ENCODE measurements around the gene DUSP3.
A peak's percentile ranks its signal among the peaks of the same experiment; 100 is the strongest.

The DUSP3 gene

GRCh38 chr17:43767053-43767712, 11.6 kb downstream of the DUSP3 start:
- H3K4me3 ChIP-seq (ENCODE audit: low read length) = no peak overlapping the region
- peaks cover 13% of the 10 kb centered on the region for H3K36me3 ChIP-seq (ENCODE audit: control insufficient read depth, low read depth, low read length)
- H3K4me1 ChIP-seq (ENCODE audit: control insufficient read depth, low read depth, low read length) = no peaks in the 10 kb centered on the region
- no peaks in the 10 kb centered on the region for H3K27me3 ChIP-seq (ENCODE audit: control insufficient read depth, insufficient read depth, low read length)
- no peaks in the 10 kb centered on the region for H3K9me3 ChIP-seq (ENCODE audit: control insufficient read depth, low read depth, low read length)
- H3K9ac ChIP-seq (ENCODE audit: low read length) = no peak overlapping the region
- H3K27ac ChIP-seq (ENCODE audit: low read length) = no peak overlapping the region

DNA sequence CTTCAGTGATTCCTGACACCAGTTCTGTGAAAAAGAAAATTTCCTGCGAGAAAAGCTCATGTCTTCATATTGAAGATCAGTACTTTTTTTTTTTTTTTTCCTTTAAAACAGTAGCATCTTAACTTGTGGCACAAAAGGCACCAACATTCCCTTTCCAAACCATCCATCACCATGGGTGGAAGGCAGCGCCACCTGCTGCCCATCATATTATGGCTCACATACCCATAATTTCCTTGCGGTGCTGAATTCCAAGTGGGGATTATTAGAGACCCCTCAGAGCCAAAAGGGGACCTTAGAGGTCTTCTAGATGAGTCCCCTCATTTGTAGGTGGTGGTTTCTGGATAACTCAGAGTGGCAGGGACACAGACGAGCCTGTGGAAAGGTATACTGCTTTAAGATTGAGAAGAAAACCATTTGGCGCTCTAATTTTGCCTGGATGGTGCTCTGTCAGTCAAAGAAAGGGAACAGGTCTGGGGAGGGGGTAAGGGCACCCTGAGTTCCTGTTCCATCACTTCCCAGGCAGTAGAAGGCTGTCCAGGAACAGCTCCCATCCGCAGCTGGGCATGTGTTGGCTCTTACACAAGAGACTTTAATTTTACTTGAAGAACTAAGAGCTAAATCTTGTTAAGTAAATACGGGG, 12.2 kb downstream of the DUSP3 start:
- H3K27me3 ChIP-seq (ENCODE audit: control insufficient read depth, insufficient read depth, low read length) = no peaks in the 10 kb centered on the region
- H3K9ac ChIP-seq (ENCODE audit: low read length) = no peak overlapping the region
- H3K9me3 ChIP-seq (ENCODE audit: control insufficient read depth, low read depth, low read length) = no peaks in the 10 kb centered on the region
- H3K4me3 ChIP-seq (ENCODE audit: low read length) = no peak overlapping the region
- peaks cover 13% of the 10 kb centered on the region for H3K36me3 ChIP-seq (ENCODE audit: control insufficient read depth, low read depth, low read length)
- H3K27ac ChIP-seq (ENCODE audit: low read length) = no peak overlapping the region
- H3K4me1 ChIP-seq (ENCODE audit: control insufficient read depth, low read depth, low read length) = no peaks in the 10 kb centered on the region

GRCh38 chr17:43760254-43760852, 18.4 kb downstream of the DUSP3 start:
- no peaks in the 10 kb centered on the region for H3K9me3 ChIP-seq (ENCODE audit: control insufficient read depth, low read depth, low read length)
- peak overlapping the region; percentile 46 for H3K27ac ChIP-seq (ENCODE audit: low read length)
- no peaks in the 10 kb centered on the region for H3K36me3 ChIP-seq (ENCODE audit: control insufficient read depth, low read depth, low read length)
- no peak overlapping the region for H3K4me3 ChIP-seq (ENCODE audit: low read length)
- H3K4me1 ChIP-seq (ENCODE audit: control insufficient read depth, low read depth, low read length) = peaks cover 11% of the 10 kb centered on the region
- no peak overlapping the region for H3K9ac ChIP-seq (ENCODE audit: low read length)
- H3K27me3 ChIP-seq (ENCODE audit: control insufficient read depth, insufficient read depth, low read length) = no peaks in the 10 kb centered on the region

DNA sequence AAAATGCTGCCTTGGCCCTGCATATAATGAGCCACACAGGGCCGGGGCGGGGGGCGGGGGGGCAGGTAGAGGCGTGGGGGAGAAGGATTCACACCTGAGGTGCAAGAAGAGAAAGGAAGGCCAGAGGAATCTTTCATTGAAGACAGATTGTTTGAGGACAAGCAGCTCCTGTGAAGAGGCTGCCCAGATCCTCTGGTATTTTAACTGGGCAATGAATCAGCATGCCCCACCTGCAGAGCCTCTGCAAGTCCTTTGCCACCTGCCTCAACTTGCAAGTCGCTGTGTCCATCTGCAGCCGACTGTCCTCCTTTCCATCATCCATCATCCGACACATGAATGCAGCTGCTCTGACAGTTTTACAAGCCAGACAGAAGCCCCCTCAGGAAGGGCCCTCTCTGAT, 18.9 kb downstream of the DUSP3 start:
- Histone ChIP-seq H3K27ac (ENCODE audit: low read length) (no peak overlapping the region), H3K4me3 (ENCODE audit: low read length) (no peak overlapping the region), H3K9ac (ENCODE audit: low read length) (no peak overlapping the region), H3K36me3 (ENCODE audit: control insufficient read depth, low read depth, low read length) (no peaks in the 10 kb centered on the region), H3K4me1 (ENCODE audit: control insufficient read depth, low read depth, low read length) (peaks cover 11% of the 10 kb centered on the region), H3K9me3 (ENCODE audit: control insufficient read depth, low read depth, low read length) (no peaks in the 10 kb centered on the region), H3K27me3 (ENCODE audit: control insufficient read depth, insufficient read depth, low read length) (no peaks in the 10 kb centered on the region)

DNA sequence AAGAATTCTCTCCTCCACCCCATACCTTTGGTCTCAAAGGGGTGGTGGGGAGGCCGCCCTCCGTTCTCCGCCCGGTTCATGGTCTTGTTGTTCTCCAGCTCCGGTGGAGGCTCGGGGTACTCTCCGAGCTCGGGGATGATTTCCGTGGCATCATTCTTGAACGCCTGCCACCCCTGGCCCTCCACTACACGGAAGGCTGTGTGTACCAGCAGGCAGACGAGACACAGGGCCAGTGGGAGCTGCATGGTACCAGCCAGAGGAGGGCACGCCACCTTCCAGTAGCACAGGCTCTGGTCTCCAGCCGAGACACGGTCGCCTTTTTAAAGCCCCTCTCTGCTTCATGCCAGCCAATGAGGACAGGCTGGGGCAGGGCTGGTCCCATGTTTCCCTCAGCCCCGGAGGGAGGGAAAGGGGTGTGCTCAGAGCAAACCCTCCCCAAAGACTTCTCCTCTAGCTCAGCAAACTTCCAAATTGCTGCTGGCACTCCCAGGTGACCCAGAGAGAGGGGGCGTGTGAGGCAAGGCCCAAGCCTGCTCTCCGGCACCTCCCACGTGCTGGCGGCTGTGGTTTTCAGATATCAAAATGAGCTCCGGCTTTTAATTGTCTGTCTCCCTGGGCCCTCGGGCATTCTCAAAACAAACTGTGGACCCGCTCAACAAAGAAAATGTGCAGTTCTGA, 20.1 kb downstream of the DUSP3 start, which contains the start of gene SOST:
Gene SOST, minus strand, starts transcription at position 295 of the 678 bp plus-strand sequence. Its CDS starts 50 bp downstream, at position 245.
- Histone ChIP-seq H3K27ac (ENCODE audit: low read length) (no peak within 1 kb of the TSS), H3K4me3 (ENCODE audit: low read length) (no peak within 1 kb of the TSS), H3K27me3 (ENCODE audit: control insufficient read depth, insufficient read depth, low read length) (no peaks in the 10 kb centered on the region), H3K9ac (ENCODE audit: low read length) (no peak within 1 kb of the TSS), H3K4me1 (ENCODE audit: control insufficient read depth, low read depth, low read length) (peaks cover 11% of the 10 kb centered on the region), H3K9me3 (ENCODE audit: control insufficient read depth, low read depth, low read length) (no peaks in the 10 kb centered on the region), H3K36me3 (ENCODE audit: control insufficient read depth, low read depth, low read length) (no peaks in the 10 kb centered on the region)

GRCh38 chr17:43758086-43758485, 20.7 kb downstream of the DUSP3 start:
- Histone ChIP-seq H3K9me3 (ENCODE audit: control insufficient read depth, low read depth, low read length) (no peaks in the 10 kb centered on the region), H3K9ac (ENCODE audit: low read length) (no peak overlapping the region), H3K36me3 (ENCODE audit: control insufficient read depth, low read depth, low read length) (no peaks in the 10 kb centered on the region), H3K4me3 (ENCODE audit: low read length) (no peak overlapping the region), H3K27ac (ENCODE audit: low read length) (no peak overlapping the region), H3K27me3 (ENCODE audit: control insufficient read depth, insufficient read depth, low read length) (no peaks in the 10 kb centered on the region), H3K4me1 (ENCODE audit: control insufficient read depth, low read depth, low read length) (peaks cover 11% of the 10 kb centered on the region)

- H3K27me3 ChIP-seq (ENCODE audit: control insufficient read depth, insufficient read depth, low read length) = no peaks in the 10 kb centered on the region
- H3K4me3 ChIP-seq (ENCODE audit: low read length) = no peak overlapping the region
- no peak overlapping the region for H3K27ac ChIP-seq (ENCODE audit: low read length)
- H3K4me1 ChIP-seq (ENCODE audit: control insufficient read depth, low read depth, low read length) = peaks cover 11% of the 10 kb centered on the region
- no peaks in the 10 kb centered on the region for H3K36me3 ChIP-seq (ENCODE audit: control insufficient read depth, low read depth, low read length)
- H3K9me3 ChIP-seq (ENCODE audit: control insufficient read depth, low read depth, low read length) = no peaks in the 10 kb centered on the region
- no peak overlapping the region for H3K9ac ChIP-seq (ENCODE audit: low read length)
Measured at GRCh38 chr17:43757171-43757660, 21.6 kb downstream of the DUSP3 start.

DNA sequence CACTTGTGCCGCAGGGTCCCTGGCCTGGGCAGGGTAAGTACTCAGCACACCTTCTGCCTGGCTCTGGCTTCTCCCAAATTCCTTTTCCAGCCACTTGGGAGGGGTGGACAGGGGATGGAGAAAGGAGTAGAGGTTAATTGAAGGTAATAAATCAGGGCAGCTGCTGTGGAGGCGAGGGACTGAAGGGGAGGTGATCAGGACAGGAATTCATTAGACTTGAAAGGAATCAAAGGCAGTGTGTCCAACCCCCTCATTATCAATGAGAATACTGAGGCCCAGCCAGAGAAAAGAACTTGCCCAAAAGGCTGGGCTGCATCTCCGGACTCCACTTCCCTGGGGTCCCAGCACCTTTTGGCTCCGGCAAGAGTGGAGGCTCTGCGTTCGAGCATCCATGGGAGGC, 22.6 kb downstream of the DUSP3 start:
- Histone ChIP-seq H3K27me3 (ENCODE audit: control insufficient read depth, insufficient read depth, low read length) (no peaks in the 10 kb centered on the region), H3K4me3 (ENCODE audit: low read length) (no peak overlapping the region), H3K9me3 (ENCODE audit: control insufficient read depth, low read depth, low read length) (no peaks in the 10 kb centered on the region), H3K4me1 (ENCODE audit: control insufficient read depth, low read depth, low read length) (peaks cover 11% of the 10 kb centered on the region), H3K36me3 (ENCODE audit: control insufficient read depth, low read depth, low read length) (no peaks in the 10 kb centered on the region), H3K9ac (ENCODE audit: low read length) (no peak overlapping the region), H3K27ac (ENCODE audit: low read length) (no peak overlapping the region)

GRCh38 chr17:43755389-43755875, 23.3 kb downstream of the DUSP3 start:
- Histone ChIP-seq H3K9me3 (ENCODE audit: control insufficient read depth, low read depth, low read length) (no peaks in the 10 kb centered on the region), H3K9ac (ENCODE audit: low read length) (no peak overlapping the region), H3K4me1 (ENCODE audit: control insufficient read depth, low read depth, low read length) (peaks cover 11% of the 10 kb centered on the region), H3K4me3 (ENCODE audit: low read length) (no peak overlapping the region), H3K36me3 (ENCODE audit: control insufficient read depth, low read depth, low read length) (no peaks in the 10 kb centered on the region), H3K27ac (ENCODE audit: low read length) (no peak overlapping the region), H3K27me3 (ENCODE audit: control insufficient read depth, insufficient read depth, low read length) (no peaks in the 10 kb centered on the region)

GRCh38 chr17:43754947-43755346, 23.8 kb downstream of the DUSP3 start:
- Histone ChIP-seq H3K9ac (ENCODE audit: low read length) (no peak overlapping the region), H3K9me3 (ENCODE audit: control insufficient read depth, low read depth, low read length) (no peaks in the 10 kb centered on the region), H3K4me3 (ENCODE audit: low read length) (no peak overlapping the region), H3K36me3 (ENCODE audit: control insufficient read depth, low read depth, low read length) (no peaks in the 10 kb centered on the region), H3K27ac (ENCODE audit: low read length) (no peak overlapping the region), H3K4me1 (ENCODE audit: control insufficient read depth, low read depth, low read length) (peaks cover 9% of the 10 kb centered on the region), H3K27me3 (ENCODE audit: control insufficient read depth, insufficient read depth, low read length) (no peaks in the 10 kb centered on the region)

DNA sequence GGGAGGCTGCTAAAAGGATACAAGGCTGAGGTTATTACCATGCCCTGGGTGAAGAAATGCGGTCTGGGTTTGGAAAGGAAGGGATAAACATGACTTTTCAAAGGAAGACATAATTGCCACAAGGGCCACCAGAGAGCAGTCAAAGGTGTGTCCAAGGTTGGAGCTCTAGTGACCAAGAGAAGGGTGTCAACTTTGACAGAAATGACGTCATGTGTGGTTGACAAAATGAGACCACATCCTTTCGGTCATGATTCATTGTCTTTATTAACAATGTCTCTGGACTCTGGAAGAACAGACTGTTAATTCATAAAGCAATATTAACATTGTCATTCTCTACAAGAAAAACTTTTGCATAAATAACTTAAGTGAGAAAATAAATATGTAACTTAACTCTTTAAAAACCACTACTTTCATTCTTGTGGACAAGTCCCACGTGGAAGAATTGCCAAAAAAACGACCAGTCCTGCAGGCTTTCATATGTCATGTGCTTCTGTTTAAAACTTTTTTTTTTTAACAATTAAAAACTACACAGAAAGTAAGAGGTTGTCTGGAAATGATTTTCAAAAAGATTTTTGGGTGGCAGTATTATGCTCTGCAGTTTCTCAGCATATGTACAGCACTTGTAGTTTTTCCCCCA, 25.2 kb downstream of the DUSP3 start:
- no peak overlapping the region for H3K4me3 ChIP-seq (ENCODE audit: low read length)
- H3K36me3 ChIP-seq (ENCODE audit: control insufficient read depth, low read depth, low read length) = no peaks in the 10 kb centered on the region
- H3K9me3 ChIP-seq (ENCODE audit: control insufficient read depth, low read depth, low read length) = no peaks in the 10 kb centered on the region
- no peaks in the 10 kb centered on the region for H3K4me1 ChIP-seq (ENCODE audit: control insufficient read depth, low read depth, low read length)
- no peaks in the 10 kb centered on the region for H3K27me3 ChIP-seq (ENCODE audit: control insufficient read depth, insufficient read depth, low read length)
- no peak overlapping the region for H3K27ac ChIP-seq (ENCODE audit: low read length)
- no peak overlapping the region for H3K9ac ChIP-seq (ENCODE audit: low read length)

Data from iPS-18a (cell line).